ENCODE measurements around the gene PTCHD1.

GRCh38 chrX:23382572-23382971 is 47.9 kb downstream of the PTCHD1 start:
- TF ChIP-seq CTCF (IDR thresholded peaks at IDR 0.05) (no peak), POLR2A (IDR thresholded peaks at IDR 0.05) (no peak)

All from Peyer's patch (tissue), 4 donors.